Measurements from ENCODE around the gene IGF2BP1. TPM values are rescaled to one million over a fixed set of nuclear protein-coding genes. Genes with fewer than 3 reads are reported as not detected.

Gene IGF2BP1
- total RNA-seq, 1 experiment from 2014 or later, result 434 TPM

GRCh38 chr17:49093131-49093530, 95.9 kb downstream of the IGF2BP1 start:
- Histone ChIP-seq H3K79me2 (ENCODE audit: insufficient read depth, low read length) (no peaks in the 10 kb centered on the region), H4K20me1 (ENCODE audit: control insufficient read depth, insufficient read depth, insufficient read length) (no peaks in the 10 kb centered on the region), H3K4me1 (ENCODE audit: insufficient read depth, low read length) (no peaks in the 10 kb centered on the region), H3K79me1 (ENCODE audit: insufficient read depth, low read depth, low read length, poor library complexity, severe bottlenecking) (no peaks in the 10 kb centered on the region), H3K23me2 (ENCODE audit: insufficient read length, low read depth, low read length, poor library complexity, severe bottlenecking) (no peaks in the 10 kb centered on the region), H2BK15ac (ENCODE audit: low read depth, low read length) (no peak overlapping the region), H3K56ac (ENCODE audit: insufficient read length, low read depth, low read length) (no peak overlapping the region), H2BK20ac (ENCODE audit: low read depth, low read length, poor library complexity, severe bottlenecking) (no peak overlapping the region), H4K8ac (replicated peaks; ENCODE audit: insufficient read length, low read depth, low read length) (no peak overlapping the region), H2BK120ac (ENCODE audit: low read depth, low read length, poor library complexity, severe bottlenecking) (no peak overlapping the region), H3K9ac (ENCODE audit: extremely low read depth, insufficient read length, low read length) (no peak overlapping the region), H3K4ac (ENCODE audit: low read depth, low read length) (no peak overlapping the region), H2BK5ac (ENCODE audit: insufficient read length, low read length) (no peak overlapping the region), H2AK5ac (ENCODE audit: insufficient read length, low read length) (no peak overlapping the region), H3K23ac (ENCODE audit: insufficient read length, low read depth, low read length) (no peak overlapping the region), H3T11ph (ENCODE audit: low read length) (no peak overlapping the region), H3K4me2 (ENCODE audit: insufficient read depth, insufficient read length, low read length) (no peak overlapping the region), H2AFZ (ENCODE audit: low read length) (no peak overlapping the region), H3K14ac (ENCODE audit: insufficient read depth, low read length) (no peak overlapping the region), H3K27me3 (ENCODE audit: insufficient read depth, low read length) (no peaks in the 10 kb centered on the region), H2BK12ac (ENCODE audit: insufficient read length, low read depth, low read length) (no peak overlapping the region), H3K27ac (ENCODE audit: insufficient read length, low read depth, low read length) (no peak overlapping the region), H4K5ac (ENCODE audit: insufficient read length, low read depth, low read length) (no peak overlapping the region), H4K91ac (ENCODE audit: insufficient read length, low read depth, low read length) (no peak overlapping the region), H3K18ac (ENCODE audit: insufficient read length, low read depth, low read length) (no peak overlapping the region), H3K9me3 (ENCODE audit: control insufficient read depth, low read depth, low read length) (no peaks in the 10 kb centered on the region)
- no peaks in the 10 kb centered on the region; a peak in 1 of 7 replicates for H3K36me3 Mint-ChIP-seq (ENCODE audit: insufficient read depth in 1 of 3, low read depth in 3 of 3)
- WGBS (ENCODE audit: extremely low coverage, insufficient read length, low lambda C conversion rate), result no CpG with 5 or more reads among the region's 10 CpGs
- H3K4me1 Mint-ChIP-seq, result peaks cover 10 to 14% of the 10 kb centered on the region in 2 experiments
- no peak overlapping the region for H3K4me3 Mint-ChIP-seq
- H3K27ac Mint-ChIP-seq, result no peak overlapping the region
- no peak for TF ChIP-seq CTCF (conservative IDR thresholded peaks at IDR 0.05)
- no peaks in the 10 kb centered on the region; a peak in 2 of 5 replicates for H3K9me3 Mint-ChIP-seq
- no peak for DNase-seq
- peaks cover 6% of the 10 kb centered on the region for H3K27me3 Mint-ChIP-seq (ENCODE audit: low read depth)

All from H9 (cell line).